CD4-positive, alpha-beta T cell (primary cell): ENCODE measurements around the gene PRKG1. TPM values are rescaled to one million over a fixed set of nuclear protein-coding genes. Genes with fewer than 3 reads are reported as not detected.

Source experiments
- ATAC-seq: fragments of 200-7000 bp; cut with Tn5 transposase; one replicate; pipeline ENCODE4 v1.10.0; 2022; ENCODE audit warnings: mild to moderate bottlenecking; ENCODE audit not compliant: poor library complexity
- CTCF ChIA-PET: fragments of 350-600 bp; sonication (Branson Sonifier 250); formaldehyde crosslinking; loops from one replicate; lab custom pipeline; 2021; ENCODE audit warnings: antibody characterized with exemption, inconsistent platforms; lab: Charles Lee
- POLR2A ChIA-PET: fragments of 350-600 bp; sonication (Branson Sonifier 250); formaldehyde crosslinking; loops from one replicate; lab custom pipeline; 2021; ENCODE audit warnings: antibody characterized with exemption, inconsistent platforms; lab: Charles Lee
- DNase-seq, 14 experiments: peaks; one replicate each; pipeline ENCODE4 v3.0.0-alpha.2; 2013 to 2020; ENCODE audit warnings: mixed read lengths in 2 of 14
- H3K27ac ChIP-seq, 2 donors: one replicate each; pipeline versions ENCODE4 v1.5.1 to v1.7.0; 2013; ENCODE audit warnings: low read length in 2 of 2, low read depth in 1 of 2, mild to moderate bottlenecking in 1 of 2
- H3K27me3 ChIP-seq, 2 experiments: 1 replicate in 1 of 2; 2 replicates in 1 of 2; pipeline versions ENCODE4 v1.6.1 to v1.7.0; 2013; ENCODE audit warnings: low read length in 2 of 2, control low read depth in 1 of 2, mild to moderate bottlenecking in 1 of 2, moderate library complexity in 1 of 2; ENCODE audit not compliant: insufficient read depth in 2 of 2, control insufficient read depth in 1 of 2
- H3K36me3 ChIP-seq: one replicate; pipeline ENCODE4 v1.6.1; 2013; ENCODE audit warnings: low read length, control low read depth; ENCODE audit not compliant: insufficient read depth
- H3K4me1 ChIP-seq: one replicate; pipeline ENCODE4 v1.6.1; 2013; ENCODE audit warnings: low read length, control low read depth; ENCODE audit not compliant: insufficient read depth
- H3K4me3 ChIP-seq: one replicate; pipeline ENCODE4 v1.5.1; 2013; ENCODE audit warnings: mild to moderate bottlenecking, low read length, moderate library complexity
- H3K9me3 ChIP-seq, 2 experiments: 1 replicate in 1 of 2; 2 replicates in 1 of 2; pipeline versions ENCODE4 v1.6.1 to v1.7.0; 2013; ENCODE audit warnings: low read length in 2 of 2, mild to moderate bottlenecking in 2 of 2, control low read depth in 1 of 2, moderate library complexity in 1 of 2; ENCODE audit not compliant: control insufficient read depth in 1 of 2, insufficient read depth in 1 of 2
- H3K27ac Mint-ChIP-seq: one replicate; pipeline ENCODE4 v1.8.0; 2020; ENCODE audit warnings: mixed read lengths
- H3K27me3 Mint-ChIP-seq: one replicate; pipeline ENCODE4 v1.8.0; 2021; ENCODE audit warnings: mixed read lengths
- H3K36me3 Mint-ChIP-seq: one replicate; pipeline ENCODE4 v1.8.0; 2021; ENCODE audit warnings: low read depth, mixed read lengths
- H3K4me1 Mint-ChIP-seq: one replicate; pipeline ENCODE4 v1.8.0; 2021; ENCODE audit warnings: low read depth, mixed read lengths
- H3K4me3 Mint-ChIP-seq: one replicate; pipeline ENCODE4 v1.8.0; 2020; ENCODE audit warnings: mild to moderate bottlenecking, mixed read lengths
- H3K9me3 Mint-ChIP-seq: one replicate; pipeline ENCODE4 v1.8.0; 2020; ENCODE audit warnings: mixed read lengths
- intact Hi-C, 2 experiments: fragments of 100-400 bp; cut with DNase I in 1 of 2; cut with micrococcal nuclease in 1 of 2; formaldehyde crosslinking; loops; one replicate each; pipeline versions ENCODE4 v1.15.1 to v1.9.0; 2023 to 2025; cut with DNase I, micrococcal nuclease
- total RNA-seq, 174 experiments: library from RNA in 2 of 174; stranded (reverse) in 2 of 174; gene quantifications; one replicate each; pipeline ENCODE4 v1.2.3 and lab custom pipeline; 2021 to 2026
- TF ChIP-seq, protein P1 (sequence below): fragments of 200-600 bp; IDR thresholded peaks from one replicate; pipeline ENCODE4 v1.8.0; 2022; ENCODE audit warnings: antibody characterized with exemption, mild to moderate bottlenecking

PRKG1 gene
- total RNA-seq, 2 experiments from 2014 or later, result 0.31 TPM; not detected in 1

DNA sequence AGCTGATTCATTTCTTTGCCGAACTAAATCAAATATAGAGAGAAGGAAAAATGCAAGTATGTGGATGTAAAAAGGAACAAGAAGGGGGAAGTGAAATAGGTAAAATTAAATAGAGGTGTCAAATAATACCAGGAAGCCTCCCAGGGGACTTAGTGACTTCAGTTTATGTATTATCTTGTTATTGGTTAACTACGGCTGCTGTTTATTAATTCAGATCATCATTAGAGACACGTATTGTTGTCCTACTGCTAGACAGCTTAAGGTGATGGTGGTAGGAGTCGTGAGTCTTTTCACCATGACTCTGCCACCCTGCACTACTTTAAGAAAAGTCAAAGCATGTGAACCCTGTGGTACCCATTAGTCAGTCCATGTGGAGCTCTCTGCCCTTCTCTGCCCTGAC is 289.1 kb downstream of the PRKG1 start:
- Histone ChIP-seq H3K27ac (no peak overlapping the region), H3K9me3 (no peaks in the 10 kb centered on the region), H3K4me1 (no peaks in the 10 kb centered on the region), H3K27me3 (no peaks in the 10 kb centered on the region), H3K36me3 (no peaks in the 10 kb centered on the region), H3K4me3 (no peak overlapping the region)
- intact Hi-C loops, result no loop called here
- Mint-ChIP-seq H3K27ac (no peak overlapping the region), H3K4me3 (no peak overlapping the region), H3K9me3 (no peaks in the 10 kb centered on the region), H3K27me3 (peaks cover 12% of the 10 kb centered on the region), H3K4me1 (no peaks in the 10 kb centered on the region), H3K36me3 (no peaks in the 10 kb centered on the region)
- DNase-seq, result no peak
- ChIA-PET POLR2A (no interaction called here), CTCF (no interaction called here)
- ATAC-seq, result no peak
- TF ChIP-seq, protein P1, sequence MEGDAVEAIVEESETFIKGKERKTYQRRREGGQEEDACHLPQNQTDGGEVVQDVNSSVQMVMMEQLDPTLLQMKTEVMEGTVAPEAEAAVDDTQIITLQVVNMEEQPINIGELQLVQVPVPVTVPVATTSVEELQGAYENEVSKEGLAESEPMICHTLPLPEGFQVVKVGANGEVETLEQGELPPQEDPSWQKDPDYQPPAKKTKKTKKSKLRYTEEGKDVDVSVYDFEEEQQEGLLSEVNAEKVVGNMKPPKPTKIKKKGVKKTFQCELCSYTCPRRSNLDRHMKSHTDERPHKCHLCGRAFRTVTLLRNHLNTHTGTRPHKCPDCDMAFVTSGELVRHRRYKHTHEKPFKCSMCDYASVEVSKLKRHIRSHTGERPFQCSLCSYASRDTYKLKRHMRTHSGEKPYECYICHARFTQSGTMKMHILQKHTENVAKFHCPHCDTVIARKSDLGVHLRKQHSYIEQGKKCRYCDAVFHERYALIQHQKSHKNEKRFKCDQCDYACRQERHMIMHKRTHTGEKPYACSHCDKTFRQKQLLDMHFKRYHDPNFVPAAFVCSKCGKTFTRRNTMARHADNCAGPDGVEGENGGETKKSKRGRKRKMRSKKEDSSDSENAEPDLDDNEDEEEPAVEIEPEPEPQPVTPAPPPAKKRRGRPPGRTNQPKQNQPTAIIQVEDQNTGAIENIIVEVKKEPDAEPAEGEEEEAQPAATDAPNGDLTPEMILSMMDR, result no peak

DNA sequence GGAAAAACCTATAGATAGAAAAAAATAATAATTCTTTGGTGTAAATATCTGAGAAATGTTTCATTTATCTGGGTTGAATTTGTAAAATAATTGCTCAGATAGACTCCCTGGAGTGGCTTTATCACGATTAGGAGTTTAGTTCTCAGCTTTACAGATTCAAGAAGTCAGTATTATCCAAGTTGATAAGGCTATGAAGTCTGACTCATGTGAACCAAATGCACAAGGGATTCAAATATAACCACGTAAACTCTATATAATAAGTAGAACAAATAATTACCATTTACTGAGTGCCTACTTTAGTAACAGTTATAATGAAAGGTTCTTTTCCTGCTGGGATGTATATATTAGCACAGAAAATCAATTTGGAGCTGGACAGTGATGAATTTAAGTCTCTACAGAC is 290.4 kb downstream of the PRKG1 start:
- ChIA-PET POLR2A (no interaction called here), CTCF (no interaction called here)
- no peak overlapping the region for H3K4me3 Mint-ChIP-seq
- no peak overlapping the region for H3K4me3 ChIP-seq
- intact Hi-C loops, result no loop called here
- no peaks in the 10 kb centered on the region for H3K9me3 ChIP-seq
- no peak overlapping the region for H3K27ac Mint-ChIP-seq
- peaks cover 16% of the 10 kb centered on the region for H3K27me3 Mint-ChIP-seq
- H3K27ac ChIP-seq, result no peak overlapping the region
- H3K27me3 ChIP-seq, result no peaks in the 10 kb centered on the region
- no peaks in the 10 kb centered on the region for H3K36me3 Mint-ChIP-seq
- H3K4me1 Mint-ChIP-seq, result no peaks in the 10 kb centered on the region
- no peaks in the 10 kb centered on the region for H3K36me3 ChIP-seq
- ATAC-seq, result no peak
- TF ChIP-seq, protein P1, result no peak
- no peaks in the 10 kb centered on the region for H3K4me1 ChIP-seq
- no peaks in the 10 kb centered on the region for H3K9me3 Mint-ChIP-seq
- no peak for DNase-seq

DNA sequence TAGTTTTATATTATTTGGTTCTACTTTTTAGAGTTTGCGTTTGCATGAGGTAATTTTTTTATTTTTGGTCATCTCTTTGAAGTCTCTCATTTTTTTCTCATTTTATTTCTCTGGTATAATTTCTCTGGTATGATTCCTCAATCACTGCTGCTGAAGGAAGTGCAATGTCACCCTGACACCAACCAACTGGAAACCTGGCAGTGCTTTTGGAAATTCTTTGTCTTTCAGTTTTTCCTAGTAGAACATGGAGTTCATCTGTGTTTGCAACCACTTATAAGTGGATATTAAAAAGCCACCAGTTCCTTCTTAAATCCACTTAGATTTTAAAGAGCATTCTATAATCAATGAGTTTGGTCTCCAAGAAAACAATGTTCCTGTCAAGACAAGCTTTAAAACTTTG is 291.8 kb downstream of the PRKG1 start:
- H3K4me1 ChIP-seq, result no peaks in the 10 kb centered on the region
- no peaks in the 10 kb centered on the region for H3K9me3 ChIP-seq
- H3K27ac ChIP-seq, result no peak overlapping the region
- Mint-ChIP-seq H3K36me3 (no peaks in the 10 kb centered on the region), H3K27me3 (peaks cover 16% of the 10 kb centered on the region), H3K9me3 (no peaks in the 10 kb centered on the region), H3K4me3 (no peak overlapping the region), H3K4me1 (no peaks in the 10 kb centered on the region), H3K27ac (no peak overlapping the region)
- no peak for DNase-seq
- H3K27me3 ChIP-seq, result no peaks in the 10 kb centered on the region
- intact Hi-C loops, result no loop called here
- H3K4me3 ChIP-seq, result no peak overlapping the region
- TF ChIP-seq, protein P1, result no peak
- ChIA-PET POLR2A (no interaction called here), CTCF (no interaction called here)
- H3K36me3 ChIP-seq, result no peaks in the 10 kb centered on the region
- ATAC-seq, result no peak
